NT2/D1 (cell line): ENCODE measurements around the gene DLX4.

ENCODE experiments used
- YY1 ChIP-seq: IDR thresholded peaks from 2 replicates; pipeline ENCODE4 v1.6.1; 2011; ENCODE audit not compliant: insufficient read length, insufficient read depth
- ZNF274 ChIP-seq: IDR thresholded peaks from 2 replicates; pipeline ENCODE4 v1.6.1; 2011; ENCODE audit warnings: mild to moderate bottlenecking, low read depth, low read length

- no peak for TF ChIP-seq YY1
- no peak for TF ChIP-seq ZNF274
Measured at GRCh38 chr17:49936386-49936785, 32.6 kb upstream of the DLX4 start.
